ENCODE data around the gene MOCOS.

MOCOS gene

GRCh38 chr18:36153203-36153602 is 34.1 kb upstream of the MOCOS start:
- DNase-seq (ENCODE audit: low spot score), result no peak
- TF ChIP-seq CTCF (IDR thresholded peaks at IDR 0.05; ENCODE audit: extremely low read depth, missing control alignments), result no peak

GRCh38 chr18:36153771-36154170 is 33.5 kb upstream of the MOCOS start:
- no peak for DNase-seq (ENCODE audit: low spot score)
- no peak for TF ChIP-seq CTCF (IDR thresholded peaks at IDR 0.05; ENCODE audit: extremely low read depth, missing control alignments)

DNA sequence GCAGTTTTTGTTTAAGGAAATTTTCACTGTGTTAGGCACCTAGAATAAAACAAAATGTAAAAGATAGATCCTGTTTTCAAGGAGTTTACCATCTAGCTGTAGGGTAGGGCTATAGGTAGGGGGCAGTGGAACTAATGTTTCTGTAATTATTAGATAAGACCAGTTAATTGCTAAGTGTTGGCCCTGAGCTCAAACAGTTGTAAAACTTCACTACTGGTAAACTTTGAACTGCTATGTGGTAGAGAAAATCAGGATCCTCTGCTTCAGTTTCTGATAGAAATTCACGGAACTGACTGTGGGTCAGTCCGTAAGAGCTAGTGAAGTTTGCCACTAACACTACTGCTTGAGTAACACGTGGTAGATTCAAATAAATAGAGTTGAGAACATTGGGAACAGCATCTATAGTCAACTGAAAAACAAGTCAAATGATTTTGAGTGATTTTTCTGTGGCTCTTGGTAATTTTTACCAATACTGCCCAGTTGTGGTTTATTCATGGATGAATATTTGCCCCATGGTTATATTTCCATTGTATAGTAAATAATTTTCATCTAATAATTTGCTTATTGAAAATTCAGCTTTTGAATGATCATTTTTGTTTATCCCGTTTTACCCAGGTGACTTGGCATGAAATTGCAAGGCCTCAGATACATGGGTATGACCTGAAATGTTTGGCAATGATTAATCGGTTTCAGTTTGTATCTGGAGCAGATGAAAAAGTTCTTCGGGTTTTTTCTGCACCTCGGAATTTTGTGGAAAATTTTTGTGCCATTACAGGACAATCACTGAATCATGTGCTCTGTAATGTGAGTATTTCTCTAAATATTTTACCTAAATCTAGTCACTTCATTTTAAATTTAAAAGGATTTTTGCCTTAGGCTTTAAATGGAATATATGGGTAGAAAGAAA is 31.2 kb upstream of the MOCOS start:
- DNase-seq (ENCODE audit: low spot score), result no peak
- TF ChIP-seq CTCF (IDR thresholded peaks at IDR 0.05; ENCODE audit: extremely low read depth, missing control alignments), result no peak

GRCh38 chr18:36157441-36157840 is 29.9 kb upstream of the MOCOS start:
- no peak for DNase-seq (ENCODE audit: low spot score)
- no peak for TF ChIP-seq CTCF (IDR thresholded peaks at IDR 0.05; ENCODE audit: extremely low read depth, missing control alignments)

DNA sequence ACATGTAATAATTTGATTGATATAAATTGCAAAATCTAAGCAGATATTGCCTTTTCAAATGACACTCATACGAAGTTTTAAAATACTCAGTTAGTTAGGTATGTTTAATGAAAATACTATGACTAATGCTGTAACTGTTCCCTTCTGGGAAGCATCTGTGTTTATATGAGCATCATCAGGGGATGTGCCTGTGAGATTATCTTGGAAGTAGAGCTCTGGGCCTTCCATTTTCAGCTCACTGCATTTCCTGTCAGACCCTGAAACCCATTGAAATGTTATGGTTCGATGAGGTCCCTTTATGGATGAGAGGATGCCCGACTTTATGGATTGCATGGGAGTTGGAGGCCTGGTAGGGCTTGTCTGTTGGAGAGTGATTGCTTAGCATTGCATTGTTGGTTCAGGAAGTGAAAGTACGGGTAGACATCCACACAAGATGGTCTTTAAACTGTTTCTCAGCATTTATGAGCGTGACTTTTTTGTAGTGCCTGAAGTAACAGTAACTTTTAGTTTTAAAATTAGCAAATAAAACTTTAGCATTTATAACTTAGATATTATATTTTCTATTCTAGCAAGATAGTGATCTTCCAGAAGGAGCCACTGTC is 28.9 kb upstream of the MOCOS start:
- no peak for DNase-seq (ENCODE audit: low spot score)
- no peak for TF ChIP-seq CTCF (IDR thresholded peaks at IDR 0.05; ENCODE audit: extremely low read depth, missing control alignments)

- no peak for DNase-seq (ENCODE audit: low spot score)
- no peak for TF ChIP-seq CTCF (IDR thresholded peaks at IDR 0.05; ENCODE audit: extremely low read depth, missing control alignments)
These were observed 26.3 kb upstream of the MOCOS start for GRCh38 chr18:36160959-36161371.

- no peak for TF ChIP-seq CTCF (IDR thresholded peaks at IDR 0.05; ENCODE audit: extremely low read depth, missing control alignments)
- DNase-seq (ENCODE audit: low spot score), result no peak
These were observed 24.3 kb upstream of the MOCOS start for GRCh38 chr18:36162981-36163380.
